ENCODE results near the gene ATP1B4. TPM values are rescaled to one million over a fixed set of nuclear protein-coding genes. Genes with fewer than 3 reads are reported as not detected.

The ATP1B4 gene
- total and polyA plus RNA-seq, 9 donors = not detected

DNA sequence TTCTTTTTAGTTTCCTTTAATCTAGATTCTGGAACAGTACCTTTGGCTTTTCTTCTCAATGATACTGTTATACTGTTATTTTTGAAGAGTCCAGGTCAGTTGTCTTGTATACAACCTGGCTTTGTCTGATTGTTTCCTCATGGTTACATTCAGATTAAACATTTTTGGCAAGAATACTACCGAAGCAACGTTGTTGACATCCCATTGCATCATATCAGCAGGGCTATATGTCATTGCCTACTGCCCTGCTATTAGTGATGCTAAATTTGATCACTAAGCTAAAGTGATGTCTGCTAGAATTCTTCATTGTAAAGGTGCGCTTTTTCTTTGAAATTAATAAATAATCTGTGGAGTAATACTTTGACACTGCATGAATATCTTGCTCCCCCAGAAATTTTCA, 5.8 kb upstream of the ATP1B4 start:
- TF ChIP-seq, protein P1, sequence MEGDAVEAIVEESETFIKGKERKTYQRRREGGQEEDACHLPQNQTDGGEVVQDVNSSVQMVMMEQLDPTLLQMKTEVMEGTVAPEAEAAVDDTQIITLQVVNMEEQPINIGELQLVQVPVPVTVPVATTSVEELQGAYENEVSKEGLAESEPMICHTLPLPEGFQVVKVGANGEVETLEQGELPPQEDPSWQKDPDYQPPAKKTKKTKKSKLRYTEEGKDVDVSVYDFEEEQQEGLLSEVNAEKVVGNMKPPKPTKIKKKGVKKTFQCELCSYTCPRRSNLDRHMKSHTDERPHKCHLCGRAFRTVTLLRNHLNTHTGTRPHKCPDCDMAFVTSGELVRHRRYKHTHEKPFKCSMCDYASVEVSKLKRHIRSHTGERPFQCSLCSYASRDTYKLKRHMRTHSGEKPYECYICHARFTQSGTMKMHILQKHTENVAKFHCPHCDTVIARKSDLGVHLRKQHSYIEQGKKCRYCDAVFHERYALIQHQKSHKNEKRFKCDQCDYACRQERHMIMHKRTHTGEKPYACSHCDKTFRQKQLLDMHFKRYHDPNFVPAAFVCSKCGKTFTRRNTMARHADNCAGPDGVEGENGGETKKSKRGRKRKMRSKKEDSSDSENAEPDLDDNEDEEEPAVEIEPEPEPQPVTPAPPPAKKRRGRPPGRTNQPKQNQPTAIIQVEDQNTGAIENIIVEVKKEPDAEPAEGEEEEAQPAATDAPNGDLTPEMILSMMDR (IDR thresholded peaks at IDR 0.05) = no peak
- Histone ChIP-seq H3K36me3 (no peaks in the 10 kb centered on the region), H3K9me3 (no peaks in the 10 kb centered on the region), H3K4me3 (no peak overlapping the region), H3K27me3 (no peaks in the 10 kb centered on the region), H3K4me1 (ENCODE audit: insufficient read depth) (no peaks in the 10 kb centered on the region), H3K27ac (no peak overlapping the region)
- intact Hi-C loops (cut with DNase I) = no loop called here
- WGBS, 3 donors = 49 to 65% (median 52%) methylated on average over 3 of the region's 3 CpGs
- DNase-seq = no peak

DNA sequence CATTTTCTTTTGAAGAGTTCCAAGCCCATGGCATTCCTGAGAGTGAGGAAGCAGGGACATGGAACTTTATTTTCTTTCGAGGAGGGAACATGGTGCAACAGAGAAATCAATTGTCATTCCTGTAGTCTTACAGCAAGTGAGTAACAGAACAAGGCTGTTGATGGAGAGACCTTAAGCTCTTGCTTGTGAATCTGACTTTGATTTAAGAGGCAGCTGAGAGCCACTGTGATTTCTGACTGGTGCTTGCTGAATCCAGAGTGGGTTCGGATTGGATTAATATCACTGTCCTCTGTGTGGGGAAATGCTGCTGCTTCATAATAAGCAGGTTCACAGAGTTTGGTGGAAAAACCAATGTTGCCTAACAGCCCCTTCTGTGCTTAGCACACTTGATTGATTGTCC, 4.7 kb upstream of the ATP1B4 start:
- Histone ChIP-seq H3K4me3 (no peak overlapping the region), H3K36me3 (no peaks in the 10 kb centered on the region), H3K4me1 (ENCODE audit: insufficient read depth) (no peaks in the 10 kb centered on the region), H3K27ac (no peak overlapping the region), H3K9me3 (no peaks in the 10 kb centered on the region), H3K27me3 (no peaks in the 10 kb centered on the region)
- DNase-seq = no peak
- intact Hi-C loops (cut with DNase I) = no loop called here
- no peak for TF ChIP-seq POLR2A (IDR thresholded peaks at IDR 0.05)
- TF ChIP-seq, protein P1 (IDR thresholded peaks at IDR 0.05) = no peak
- no peak for TF ChIP-seq EP300 (IDR thresholded peaks at IDR 0.05)
- 35 to 43% (median 40%) methylated on average over 2 of the region's 2 CpGs for WGBS, 3 donors

DNA sequence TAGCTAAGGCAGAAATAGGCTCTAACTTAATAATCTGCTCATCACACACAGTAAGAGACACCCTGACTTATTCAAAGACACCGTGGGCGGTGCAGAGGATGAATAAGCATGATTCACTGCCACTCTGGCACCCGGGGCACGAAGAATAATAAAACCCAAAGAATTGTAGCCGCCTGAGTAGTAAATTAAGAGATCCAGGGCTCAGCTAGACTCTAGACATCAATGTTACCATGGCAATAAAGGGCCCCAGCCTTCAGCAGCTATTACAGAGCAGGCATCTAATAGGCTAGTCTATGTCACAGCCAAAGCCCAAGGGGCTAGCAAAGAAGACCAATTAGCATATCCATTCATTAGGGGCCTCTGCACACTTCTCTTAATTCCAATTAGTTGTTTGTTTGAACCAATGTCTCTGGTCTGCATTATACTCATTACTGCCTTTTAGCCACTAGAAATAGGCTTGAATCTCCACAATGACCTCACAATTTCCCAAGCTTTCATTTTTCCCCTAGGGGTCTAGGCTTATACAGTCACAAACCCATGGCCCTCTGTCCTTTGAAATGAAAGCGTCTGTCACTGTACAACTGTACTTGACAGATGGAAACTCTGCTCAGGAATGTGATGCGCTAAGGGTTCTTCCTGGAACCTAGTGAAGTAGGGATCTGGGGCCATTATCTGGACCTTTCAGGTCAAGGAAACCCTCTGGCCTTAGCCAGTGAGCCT, 3.0 kb upstream of the ATP1B4 start:
- H3K4me3 ChIP-seq = no peak overlapping the region
- DNase-seq = no peak
- H3K4me1 ChIP-seq (ENCODE audit: insufficient read depth) = no peaks in the 10 kb centered on the region
- 40 to 53% (median 46%) methylated on average over 7 of the region's 7 CpGs for WGBS, 3 donors
- H3K36me3 ChIP-seq = no peaks in the 10 kb centered on the region
- H3K27me3 ChIP-seq = no peaks in the 10 kb centered on the region
- no peak overlapping the region for H3K27ac ChIP-seq
- H3K9me3 ChIP-seq = no peaks in the 10 kb centered on the region
- intact Hi-C loops (cut with DNase I) = no loop called here
- TF ChIP-seq POLR2A (IDR thresholded peaks at IDR 0.05) (no peak), EP300 (IDR thresholded peaks at IDR 0.05) (no peak)
- TF ChIP-seq, protein P1 (IDR thresholded peaks at IDR 0.05) = no peak

DNA sequence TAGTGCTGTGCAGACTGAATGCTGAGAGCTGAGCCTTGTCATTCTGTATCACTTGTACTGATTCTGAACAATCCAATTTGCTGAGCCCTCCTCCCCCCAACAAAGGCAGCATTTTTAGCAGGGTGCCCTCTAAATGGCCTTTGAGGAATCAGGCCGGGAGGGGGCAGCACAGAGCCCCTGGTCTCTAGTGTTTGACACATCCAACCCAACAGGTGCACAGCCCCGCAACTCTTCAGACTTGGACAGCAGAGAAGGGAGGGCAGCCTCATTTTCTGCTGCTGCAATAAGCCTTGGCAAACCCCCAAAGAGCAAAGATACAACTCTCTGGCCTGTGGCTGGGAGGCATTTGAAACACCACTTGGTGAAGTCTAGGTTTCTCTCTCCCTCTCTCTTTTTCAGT, 3.4 kb downstream of the ATP1B4 start:
- Histone ChIP-seq H3K27ac (no peak overlapping the region), H3K4me1 (ENCODE audit: insufficient read depth) (no peaks in the 10 kb centered on the region), H3K36me3 (no peaks in the 10 kb centered on the region), H3K9me3 (no peaks in the 10 kb centered on the region), H3K4me3 (no peak overlapping the region), H3K27me3 (no peaks in the 10 kb centered on the region)
- intact Hi-C loops (cut with DNase I) = no loop called here
- WGBS, 3 donors = 21 to 35% (median 21%) methylated on average over 2 of the region's 2 CpGs
- DNase-seq = peak; percentile 31 to 60 (median 37)
- no peak for TF ChIP-seq EP300 (IDR thresholded peaks at IDR 0.05)
- TF ChIP-seq, protein P1 (IDR thresholded peaks at IDR 0.05) = peak in 1 of 3 donors; percentile 10
